ENCODE measurements around the gene MRTFA. TPM values are rescaled to one million over a fixed set of nuclear protein-coding genes. Genes with fewer than 3 reads are reported as not detected.
"Not testable (repeated sequence)": the region's sequence is repeated elsewhere in the genome, so short reads cannot be mapped to it uniquely, and the experiment has no call there.

MRTFA gene
- total RNA-seq, 2 experiments from 2014 or later, result 55.3 to 58.9 TPM

GRCh38 chr22:40511604-40512003, 124.9 kb downstream of the MRTFA start:
- no peak overlapping the region for H3K27ac Mint-ChIP-seq

GRCh38 chr22:40510631-40511364, 125.7 kb downstream of the MRTFA start:
- Histone ChIP-seq H3K27ac (ENCODE audit: low read depth in 1 of 2, low read length in 2 of 2) (no peak overlapping the region), H3K4me3 (ENCODE audit: low read length) (no peak overlapping the region), H3K4me1 (ENCODE audit: insufficient read depth, low read length) (peaks cover 2% of the 10 kb centered on the region), H3K36me3 (ENCODE audit: insufficient read depth, low read length) (no peaks in the 10 kb centered on the region), H3K9me3 (ENCODE audit: control insufficient read depth in 1 of 2, insufficient read depth in 1 of 2, low read length in 2 of 2) (no peaks in the 10 kb centered on the region), H3K27me3 (ENCODE audit: control insufficient read depth in 1 of 2, insufficient read depth in 2 of 2, low read length in 2 of 2) (no peaks in the 10 kb centered on the region)
- H3K27me3 Mint-ChIP-seq, result no peaks in the 10 kb centered on the region
- no peaks in the 10 kb centered on the region for H3K9me3 Mint-ChIP-seq
- peaks cover 20% of the 10 kb centered on the region for H3K36me3 Mint-ChIP-seq (ENCODE audit: low read depth)
- intact Hi-C loops (cut with DNase I, micrococcal nuclease), result no loop called here
- peak overlapping the region; percentile 0 for H3K27ac Mint-ChIP-seq
- TF ChIP-seq, protein P1, sequence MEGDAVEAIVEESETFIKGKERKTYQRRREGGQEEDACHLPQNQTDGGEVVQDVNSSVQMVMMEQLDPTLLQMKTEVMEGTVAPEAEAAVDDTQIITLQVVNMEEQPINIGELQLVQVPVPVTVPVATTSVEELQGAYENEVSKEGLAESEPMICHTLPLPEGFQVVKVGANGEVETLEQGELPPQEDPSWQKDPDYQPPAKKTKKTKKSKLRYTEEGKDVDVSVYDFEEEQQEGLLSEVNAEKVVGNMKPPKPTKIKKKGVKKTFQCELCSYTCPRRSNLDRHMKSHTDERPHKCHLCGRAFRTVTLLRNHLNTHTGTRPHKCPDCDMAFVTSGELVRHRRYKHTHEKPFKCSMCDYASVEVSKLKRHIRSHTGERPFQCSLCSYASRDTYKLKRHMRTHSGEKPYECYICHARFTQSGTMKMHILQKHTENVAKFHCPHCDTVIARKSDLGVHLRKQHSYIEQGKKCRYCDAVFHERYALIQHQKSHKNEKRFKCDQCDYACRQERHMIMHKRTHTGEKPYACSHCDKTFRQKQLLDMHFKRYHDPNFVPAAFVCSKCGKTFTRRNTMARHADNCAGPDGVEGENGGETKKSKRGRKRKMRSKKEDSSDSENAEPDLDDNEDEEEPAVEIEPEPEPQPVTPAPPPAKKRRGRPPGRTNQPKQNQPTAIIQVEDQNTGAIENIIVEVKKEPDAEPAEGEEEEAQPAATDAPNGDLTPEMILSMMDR (IDR thresholded peaks at IDR 0.05), result no peak
- ATAC-seq (ENCODE audit: poor library complexity), result no peak
- H3K4me3 Mint-ChIP-seq, result no peak overlapping the region
- DNase-seq, result no peak
- ChIA-PET POLR2A (no interaction called here), CTCF (interaction anchor here (0.5 to 0.6 kb wide), 2 partner anchors 153 to 165 kb away, joined by 3 read pairs; no protein-coding TSS in a partner anchor)
- peaks cover 49% of the 10 kb centered on the region for H3K4me1 Mint-ChIP-seq (ENCODE audit: low read depth)

More at GRCh38 chr22:40511604-40512003, 124.9 kb downstream of the MRTFA start:
- ATAC-seq (ENCODE audit: poor library complexity), result no peak
- intact Hi-C loops (cut with DNase I, micrococcal nuclease), result no loop called here
- Mint-ChIP-seq H3K4me1 (ENCODE audit: low read depth) (peaks cover 45% of the 10 kb centered on the region), H3K9me3 (no peaks in the 10 kb centered on the region), H3K27me3 (no peaks in the 10 kb centered on the region), H3K4me3 (no peak overlapping the region), H3K36me3 (ENCODE audit: low read depth) (peaks cover 22% of the 10 kb centered on the region)
- CTCF ChIA-PET, result interaction anchor here (1.2 kb wide), 1 partner anchor 134 kb away, joined by 4 read pairs; no protein-coding TSS in a partner anchor
- Histone ChIP-seq H3K9me3 (ENCODE audit: control insufficient read depth in 1 of 2, insufficient read depth in 1 of 2, low read length in 2 of 2) (no peaks in the 10 kb centered on the region), H3K4me3 (ENCODE audit: low read length) (no peak overlapping the region), H3K27me3 (ENCODE audit: control insufficient read depth in 1 of 2, insufficient read depth in 2 of 2, low read length in 2 of 2) (no peaks in the 10 kb centered on the region), H3K4me1 (ENCODE audit: insufficient read depth, low read length) (peaks cover 2% of the 10 kb centered on the region), H3K27ac (ENCODE audit: low read depth in 1 of 2, low read length in 2 of 2) (no peak overlapping the region), H3K36me3 (ENCODE audit: insufficient read depth, low read length) (no peaks in the 10 kb centered on the region)
- DNase-seq, result no peak
- TF ChIP-seq, protein P1 (IDR thresholded peaks at IDR 0.05), result no peak
- POLR2A ChIA-PET, result no interaction called here

- no peak overlapping the region for H3K4me3 Mint-ChIP-seq
- H3K4me1 ChIP-seq (ENCODE audit: insufficient read depth, low read length), result peaks cover 2% of the 10 kb centered on the region
- ChIA-PET POLR2A (no interaction called here), CTCF (no interaction called here)
- TF ChIP-seq, protein P1 (IDR thresholded peaks at IDR 0.05), result no peak
- ATAC-seq (ENCODE audit: poor library complexity), result no peak
- DNase-seq, result peak in 2 of 14 experiments; percentile 38 to 41
- H3K27me3 ChIP-seq (ENCODE audit: control insufficient read depth in 1 of 2, insufficient read depth in 2 of 2, low read length in 2 of 2), result no peaks in the 10 kb centered on the region
- H3K4me1 Mint-ChIP-seq (ENCODE audit: low read depth), result peaks cover 53% of the 10 kb centered on the region
- H3K9me3 Mint-ChIP-seq, result no peaks in the 10 kb centered on the region
- intact Hi-C loops (cut with DNase I, micrococcal nuclease), result no loop called here
- no peak overlapping the region for H3K27ac ChIP-seq (ENCODE audit: low read depth in 1 of 2, low read length in 2 of 2)
- H3K36me3 Mint-ChIP-seq (ENCODE audit: low read depth), result peaks cover 11% of the 10 kb centered on the region
- H3K27me3 Mint-ChIP-seq, result no peaks in the 10 kb centered on the region
- H3K36me3 ChIP-seq (ENCODE audit: insufficient read depth, low read length), result no peaks in the 10 kb centered on the region
- H3K27ac Mint-ChIP-seq, result peak overlapping the region; percentile 0
- no peaks in the 10 kb centered on the region for H3K9me3 ChIP-seq (ENCODE audit: control insufficient read depth in 1 of 2, insufficient read depth in 1 of 2, low read length in 2 of 2)
- no peak overlapping the region for H3K4me3 ChIP-seq (ENCODE audit: low read length)
Observed at GRCh38 chr22:40509401-40510134, 127.0 kb downstream of the MRTFA start.

GRCh38 chr22:40508046-40508445, 128.5 kb downstream of the MRTFA start:
- H3K27me3 ChIP-seq (ENCODE audit: control insufficient read depth in 1 of 2, insufficient read depth in 2 of 2, low read length in 2 of 2); H3K36me3 ChIP-seq (ENCODE audit: insufficient read depth, low read length); H3K9me3 Mint-ChIP-seq; H3K4me3 ChIP-seq (ENCODE audit: low read length); H3K4me1 ChIP-seq (ENCODE audit: insufficient read depth, low read length); DNase-seq; CTCF ChIA-PET; H3K4me3 Mint-ChIP-seq; H3K9me3 ChIP-seq (ENCODE audit: control insufficient read depth in 1 of 2, insufficient read depth in 1 of 2, low read length in 2 of 2); H3K27me3 Mint-ChIP-seq; POLR2A ChIA-PET; intact Hi-C loops (cut with DNase I, micrococcal nuclease); H3K27ac ChIP-seq (ENCODE audit: low read depth in 1 of 2, low read length in 2 of 2); ATAC-seq (ENCODE audit: poor library complexity); H3K27ac Mint-ChIP-seq: not testable (repeated sequence)
- H3K4me1 Mint-ChIP-seq (ENCODE audit: low read depth), result peaks cover 61% of the 10 kb centered on the region
- H3K36me3 Mint-ChIP-seq (ENCODE audit: low read depth), result peaks cover 12% of the 10 kb centered on the region

Data from CD4-positive, alpha-beta T cell (primary cell).